Fibroblast of pulmonary artery (primary cell): ENCODE results near the gene HEATR5B.
"Not testable (repeated sequence)": the region's sequence is repeated elsewhere in the genome, so short reads cannot be mapped to it uniquely, and the experiment has no call there.

Experiments used
- DNase-seq: peaks from one replicate; pipeline ENCODE4 v3.0.0-alpha.2; 2010; ENCODE audit warnings: low read depth
- H3K4me3 ChIP-seq: replicated peaks from 2 replicates; pipeline ENCODE4 v1.5.1; 2011; ENCODE audit warnings: low read depth, mild to moderate bottlenecking, control low read depth, low read length, moderate library complexity
- TF ChIP-seq, protein P1 (sequence below): IDR thresholded peaks from 2 replicates; pipeline ENCODE4 v1.5.1; 2011; ENCODE audit warnings: mild to moderate bottlenecking, control low read depth, low read length, inconsistent platforms; ENCODE audit errors: missing control alignments

HEATR5B gene

DNA sequence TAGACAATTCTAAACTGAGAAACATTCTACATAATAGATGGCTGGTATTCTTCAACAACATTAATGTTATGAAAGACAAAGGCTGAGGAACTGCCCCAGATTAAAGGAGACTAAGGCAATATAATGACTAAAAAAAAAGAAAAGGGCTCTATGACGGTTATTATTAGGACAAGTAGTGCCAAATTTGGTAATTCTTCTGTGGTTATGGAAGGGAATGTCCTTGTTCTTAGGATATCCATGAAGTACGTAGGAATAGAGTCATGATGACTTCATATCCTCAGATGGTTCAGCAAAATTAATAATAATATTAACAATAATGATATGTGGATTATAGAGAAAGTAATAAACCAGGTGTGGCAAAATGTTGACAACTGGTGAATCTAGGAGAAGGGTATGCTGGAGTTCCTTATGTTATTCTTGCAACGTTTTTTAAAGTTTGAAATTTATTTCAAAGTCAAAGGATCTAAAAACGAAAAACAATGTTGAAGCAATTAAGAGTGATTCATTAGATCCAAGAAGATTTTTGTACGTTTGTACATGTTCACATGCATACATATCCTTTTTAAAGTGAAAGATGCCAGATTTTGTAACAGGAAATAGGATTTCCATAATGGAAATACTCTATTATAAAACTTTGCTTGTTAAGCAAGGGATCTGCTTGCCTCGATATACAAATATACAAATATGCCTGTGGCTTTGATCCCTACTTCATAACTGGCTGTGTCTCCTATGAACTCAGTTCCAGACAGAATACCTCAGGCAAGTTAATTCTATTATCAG is 90.1 kb downstream of the HEATR5B start:
- no peak overlapping the region for H3K4me3 ChIP-seq
- DNase-seq = peak; percentile 16
- TF ChIP-seq, protein P1, sequence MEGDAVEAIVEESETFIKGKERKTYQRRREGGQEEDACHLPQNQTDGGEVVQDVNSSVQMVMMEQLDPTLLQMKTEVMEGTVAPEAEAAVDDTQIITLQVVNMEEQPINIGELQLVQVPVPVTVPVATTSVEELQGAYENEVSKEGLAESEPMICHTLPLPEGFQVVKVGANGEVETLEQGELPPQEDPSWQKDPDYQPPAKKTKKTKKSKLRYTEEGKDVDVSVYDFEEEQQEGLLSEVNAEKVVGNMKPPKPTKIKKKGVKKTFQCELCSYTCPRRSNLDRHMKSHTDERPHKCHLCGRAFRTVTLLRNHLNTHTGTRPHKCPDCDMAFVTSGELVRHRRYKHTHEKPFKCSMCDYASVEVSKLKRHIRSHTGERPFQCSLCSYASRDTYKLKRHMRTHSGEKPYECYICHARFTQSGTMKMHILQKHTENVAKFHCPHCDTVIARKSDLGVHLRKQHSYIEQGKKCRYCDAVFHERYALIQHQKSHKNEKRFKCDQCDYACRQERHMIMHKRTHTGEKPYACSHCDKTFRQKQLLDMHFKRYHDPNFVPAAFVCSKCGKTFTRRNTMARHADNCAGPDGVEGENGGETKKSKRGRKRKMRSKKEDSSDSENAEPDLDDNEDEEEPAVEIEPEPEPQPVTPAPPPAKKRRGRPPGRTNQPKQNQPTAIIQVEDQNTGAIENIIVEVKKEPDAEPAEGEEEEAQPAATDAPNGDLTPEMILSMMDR = no peak

DNA sequence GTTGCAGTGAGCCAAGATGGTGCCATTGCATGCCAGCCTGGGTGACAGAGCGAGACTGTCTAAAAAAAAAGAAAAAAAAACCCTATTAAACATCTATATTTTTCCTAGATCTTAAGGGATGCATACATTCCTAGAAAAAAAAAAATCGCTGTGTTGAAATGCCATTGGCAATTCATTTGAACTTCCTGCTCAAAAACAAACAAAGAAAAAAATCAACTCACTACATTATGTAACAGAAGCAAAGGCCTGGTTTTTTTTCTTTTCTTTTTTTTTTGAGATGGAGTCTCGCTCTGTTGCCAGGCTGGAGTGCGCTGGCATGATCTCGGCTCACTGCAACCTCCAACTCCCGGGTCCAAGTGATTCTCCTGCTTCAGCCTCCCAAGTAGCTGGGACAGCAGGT is 96.2 kb downstream of the HEATR5B start:
- TF ChIP-seq, protein P1 = no peak

DNA sequence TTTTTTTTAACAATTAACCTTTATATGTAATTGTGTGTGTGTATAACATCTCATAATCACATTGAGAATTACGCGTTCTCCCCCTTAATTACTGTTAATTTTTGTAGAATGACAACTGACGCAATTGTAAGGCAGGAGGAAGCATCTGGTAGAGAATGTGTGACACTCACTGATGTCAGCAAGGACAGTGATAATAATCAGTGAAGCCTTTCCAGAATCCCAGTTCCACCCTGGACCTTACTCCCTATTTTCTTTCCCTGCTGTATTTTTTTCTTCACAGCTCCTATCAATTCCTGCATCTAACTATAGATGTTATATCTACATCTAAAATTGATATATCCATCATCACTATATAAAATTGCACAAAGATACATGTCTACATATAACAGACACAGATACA is 101.7 kb downstream of the HEATR5B start:
- TF ChIP-seq, protein P1 = no peak
- no peak for DNase-seq
- no peak overlapping the region for H3K4me3 ChIP-seq

More for the DNA sequence above, 96.2 kb downstream of the HEATR5B start:
- DNase-seq = no peak
- H3K4me3 ChIP-seq = no peak overlapping the region

DNA sequence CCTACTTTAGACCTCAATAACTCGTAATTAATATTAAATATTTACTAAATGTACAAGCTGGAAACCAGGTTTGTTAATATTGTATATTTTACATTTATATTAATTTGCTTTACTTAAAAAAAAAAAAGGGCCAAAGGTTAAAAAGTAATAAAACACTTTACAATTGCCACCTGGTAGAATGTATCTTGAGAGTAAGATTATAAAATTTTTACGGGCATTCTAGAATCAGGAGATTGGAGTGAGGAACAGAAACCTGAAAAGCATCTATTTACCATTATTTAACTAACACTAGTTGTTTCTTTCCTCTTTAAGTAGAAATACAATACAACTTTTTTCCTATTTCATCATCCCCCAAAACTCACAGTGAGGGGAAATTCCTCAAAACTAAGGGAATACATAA is 102.3 kb downstream of the HEATR5B start:
- TF ChIP-seq, protein P1 = no peak
- no peak for DNase-seq
- no peak overlapping the region for H3K4me3 ChIP-seq

DNA sequence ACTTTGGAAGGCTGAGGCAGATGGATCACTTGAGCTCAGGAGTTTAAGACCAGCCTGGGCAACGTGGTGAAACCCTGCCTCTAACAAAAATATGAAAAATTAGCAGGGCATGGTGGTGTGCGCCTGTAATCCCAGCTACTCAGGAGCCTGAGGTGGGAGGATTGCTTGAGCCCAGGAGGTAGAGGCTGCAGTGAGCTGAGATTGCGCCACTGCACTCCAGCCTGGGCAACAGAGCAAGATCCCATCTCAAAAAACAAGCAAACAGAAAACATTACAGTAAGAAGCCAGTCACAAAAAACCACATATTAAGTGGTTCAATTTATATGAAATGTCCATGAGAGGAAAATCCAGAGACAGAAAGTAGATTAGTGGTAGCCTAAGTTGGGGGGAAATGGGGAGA is 105.2 kb downstream of the HEATR5B start:
- not testable (repeated sequence) for DNase-seq, H3K4me3 ChIP-seq

DNA sequence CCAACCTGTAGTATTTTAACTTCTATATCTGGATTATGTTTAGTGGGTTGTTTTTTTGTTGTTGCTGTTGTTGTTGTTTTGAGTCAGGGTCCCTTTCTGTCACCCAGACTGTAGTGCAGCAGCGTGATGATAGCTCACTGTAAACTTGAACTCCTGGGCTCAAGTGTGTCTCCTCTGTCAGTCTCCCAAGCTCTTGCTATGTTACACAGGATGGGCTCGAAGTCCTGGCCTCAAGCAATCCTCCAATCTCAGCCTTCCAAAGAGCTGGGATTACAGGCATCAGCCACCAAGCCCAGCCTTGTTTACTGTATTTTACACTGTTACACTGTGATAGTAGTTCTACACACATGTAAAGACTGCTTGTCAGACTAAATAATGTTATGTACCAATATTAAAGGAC is 108.1 kb downstream of the HEATR5B start:
- TF ChIP-seq, protein P1 = no peak
- no peak for DNase-seq
- no peak overlapping the region for H3K4me3 ChIP-seq

DNA sequence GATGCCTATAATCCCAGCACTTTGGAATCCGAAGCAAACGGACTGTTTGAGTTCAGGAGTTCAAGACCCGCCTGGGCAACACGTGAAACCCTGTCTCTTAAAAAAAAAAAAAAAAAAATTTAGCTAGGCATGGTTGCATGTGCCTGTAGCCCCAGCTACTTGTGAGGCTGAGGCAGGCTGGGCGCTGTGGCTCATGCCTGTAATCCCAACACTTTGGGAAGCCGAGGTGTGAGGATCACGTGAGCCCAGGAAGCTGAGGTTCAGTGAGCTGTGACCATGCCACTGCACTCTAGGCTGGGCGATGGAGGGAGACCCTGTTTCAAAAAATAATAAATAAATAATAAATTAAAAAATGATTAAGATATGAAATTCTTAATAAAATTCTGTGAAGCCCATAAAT is 108.9 kb downstream of the HEATR5B start:
- TF ChIP-seq, protein P1 = no peak
- DNase-seq = no peak
- no peak overlapping the region for H3K4me3 ChIP-seq
